Measurements from ENCODE around the gene ARMC2.

DNA sequence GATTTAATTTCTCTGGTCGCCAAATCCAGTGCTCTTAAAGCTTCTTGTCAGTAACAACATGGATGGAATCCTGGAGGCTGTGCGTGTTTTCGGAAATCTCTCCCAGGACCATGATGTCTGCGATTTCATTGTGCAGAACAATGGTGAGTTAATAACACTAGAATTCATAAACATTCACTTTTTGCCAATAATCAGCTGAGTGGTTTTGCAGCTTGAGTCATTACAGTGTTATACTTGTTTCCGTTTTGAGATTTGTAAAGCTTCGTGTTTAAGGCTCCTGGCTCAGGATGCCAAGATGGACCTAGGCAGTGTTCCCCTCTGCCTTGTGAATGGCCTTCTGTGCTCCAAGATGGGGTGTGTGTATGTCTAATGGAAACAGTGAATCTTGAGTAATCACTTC, 113.8 kb downstream of the ARMC2 start:
- TF ChIP-seq, protein P1, sequence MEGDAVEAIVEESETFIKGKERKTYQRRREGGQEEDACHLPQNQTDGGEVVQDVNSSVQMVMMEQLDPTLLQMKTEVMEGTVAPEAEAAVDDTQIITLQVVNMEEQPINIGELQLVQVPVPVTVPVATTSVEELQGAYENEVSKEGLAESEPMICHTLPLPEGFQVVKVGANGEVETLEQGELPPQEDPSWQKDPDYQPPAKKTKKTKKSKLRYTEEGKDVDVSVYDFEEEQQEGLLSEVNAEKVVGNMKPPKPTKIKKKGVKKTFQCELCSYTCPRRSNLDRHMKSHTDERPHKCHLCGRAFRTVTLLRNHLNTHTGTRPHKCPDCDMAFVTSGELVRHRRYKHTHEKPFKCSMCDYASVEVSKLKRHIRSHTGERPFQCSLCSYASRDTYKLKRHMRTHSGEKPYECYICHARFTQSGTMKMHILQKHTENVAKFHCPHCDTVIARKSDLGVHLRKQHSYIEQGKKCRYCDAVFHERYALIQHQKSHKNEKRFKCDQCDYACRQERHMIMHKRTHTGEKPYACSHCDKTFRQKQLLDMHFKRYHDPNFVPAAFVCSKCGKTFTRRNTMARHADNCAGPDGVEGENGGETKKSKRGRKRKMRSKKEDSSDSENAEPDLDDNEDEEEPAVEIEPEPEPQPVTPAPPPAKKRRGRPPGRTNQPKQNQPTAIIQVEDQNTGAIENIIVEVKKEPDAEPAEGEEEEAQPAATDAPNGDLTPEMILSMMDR (IDR thresholded peaks at IDR 0.05; ENCODE audit: low read depth, low read length), result no peak
- no peak for TF ChIP-seq POLR2A (IDR thresholded peaks at IDR 0.05; ENCODE audit: extremely low read depth, insufficient read length)
